GM23248 (cell line): ENCODE data around the gene GJD3.

Source experiments
- EZH2 ChIP-seq: fragments of 200-600 bp; sonication (generic); IDR thresholded peaks from 2 replicates; pipeline ENCODE4 v1.6.1; 2018; ENCODE audit warnings: antibody characterized with exemption, mild to moderate bottlenecking; ENCODE audit not compliant: insufficient read depth, poor library complexity, severe bottlenecking
- EZH2phosphoT487 ChIP-seq: fragments of 200-600 bp; sonication (generic); IDR thresholded peaks from 2 replicates; pipeline ENCODE4 v1.6.1; 2018; ENCODE audit warnings: antibody characterized with exemption, moderate library complexity, mild to moderate bottlenecking, low read depth; ENCODE audit not compliant: insufficient read depth

DNA sequence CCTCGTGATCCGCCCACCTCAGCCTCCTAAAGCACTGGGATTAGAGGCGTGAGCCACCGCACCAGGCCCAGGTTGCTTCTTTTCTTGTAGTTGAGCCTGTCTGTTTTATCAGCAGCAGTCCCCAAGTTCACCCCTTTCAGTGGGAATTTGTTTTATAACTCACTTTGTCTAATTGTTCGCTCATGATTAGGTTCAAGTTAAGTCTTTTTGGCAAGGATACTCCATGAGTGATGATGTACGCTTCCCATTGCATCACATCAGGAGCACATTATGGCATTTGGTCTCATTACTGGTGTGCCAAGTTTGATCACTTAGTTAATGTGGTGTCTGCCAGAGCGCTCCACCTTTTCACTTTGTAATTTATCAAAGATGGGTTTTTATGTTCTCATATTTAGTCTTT, 14.4 kb upstream of the GJD3 start:
- TF ChIP-seq EZH2 (no peak), EZH2phosphoT487 (no peak)
